Measurements from ENCODE around the gene CDH1. TPM values are rescaled to one million over a fixed set of nuclear protein-coding genes. Genes with fewer than 3 reads are reported as not detected.
A peak's percentile ranks its signal among the peaks of the same experiment; 100 is the strongest.

CDH1 gene
- total and polyA plus RNA-seq, 2 experiments from 2014 or later: 64.1 to 142 TPM

GRCh38 chr16:68790944-68791343 is 53.9 kb downstream of the CDH1 start (continued):
- TF ChIP-seq NANOG (IDR thresholded peaks at IDR 0.05; ENCODE audit: borderline replicate concordance): no peak
- no peak for TF ChIP-seq STAT1 (IDR thresholded peaks at IDR 0.05; ENCODE audit: unreplicated experiment)
- TF ChIP-seq ETS1 (IDR thresholded peaks at IDR 0.05): no peak
- no peak for TF ChIP-seq REST (IDR thresholded peaks at IDR 0.05; ENCODE audit: unreplicated experiment)
- TF ChIP-seq ZNF114 (CRISPR knock-in tag; IDR thresholded peaks at IDR 0.05): no peak

GRCh38 chr16:68792465-68793324 is 55.6 kb downstream of the CDH1 start:
- H3K36me3 Mint-ChIP-seq (ENCODE audit: low read depth): peaks cover 19% of the 10 kb centered on the region; the same call in 2 of the 3 replicates
- peaks cover 50% of the 10 kb centered on the region for H3K4me1 Mint-ChIP-seq
- H2AFZ ChIP-seq: no peak overlapping the region
- DNase-seq (ENCODE audit: low spot score) (peak; percentile 17), ATAC-seq (no peak)
- H3K27ac ChIP-seq (ENCODE audit: low read depth): peak overlapping the region; percentile 90
- H3K9me3 Mint-ChIP-seq: no peaks in the 10 kb centered on the region; the same call in 2 of the 3 replicates
- H3K9me2 ChIP-seq (ENCODE audit: insufficient read depth): no peaks in the 10 kb centered on the region
- peak overlapping the region; percentile 67 for H3K27ac Mint-ChIP-seq
- H4K20me1 ChIP-seq (replicated peaks; ENCODE audit: insufficient read depth): no peaks in the 10 kb centered on the region
- H3K4me2 ChIP-seq: peak overlapping the region; percentile 40
- no peak overlapping the region; the same call in 2 of the 3 replicates for H3K4me3 Mint-ChIP-seq
- H3K4me1 ChIP-seq (ENCODE audit: insufficient read depth): peaks cover 38% of the 10 kb centered on the region
- H3K27me3 ChIP-seq (ENCODE audit: insufficient read depth): no peaks in the 10 kb centered on the region
- no peaks in the 10 kb centered on the region for H3K36me3 ChIP-seq (ENCODE audit: insufficient read depth)
- H3K79me2 ChIP-seq (replicated peaks; ENCODE audit: insufficient read depth): peaks cover 47% of the 10 kb centered on the region
- peaks cover 7% of the 10 kb centered on the region for H3K27me3 Mint-ChIP-seq (ENCODE audit: insufficient read depth, low read depth, poor library complexity)
- peaks cover 27% of the 10 kb centered on the region for H3F3A ChIP-seq (replicated peaks; ENCODE audit: low read depth)
- H3K4me3 ChIP-seq: no peak overlapping the region
- TF ChIP-seq ETS1 (IDR thresholded peaks at IDR 0.05): no peak
- no peak for TF ChIP-seq JUNB (IDR thresholded peaks at IDR 0.05; ENCODE audit: unreplicated experiment)
- TF ChIP-seq CTCF (conservative IDR thresholded peaks at IDR 0.05; ENCODE audit: low read depth in 2 of 2): no peak
- TF ChIP-seq ZNF114 (CRISPR knock-in tag; IDR thresholded peaks at IDR 0.05): no peak
- TF ChIP-seq CREB1 (CRISPR knock-in tag; IDR thresholded peaks at IDR 0.05; ENCODE audit: low read depth): no peak
- no peak for TF ChIP-seq ZNF331 (CRISPR knock-in tag; IDR thresholded peaks at IDR 0.05; ENCODE audit: low read depth)
- TF ChIP-seq POLR2AphosphoS5 (IDR thresholded peaks at IDR 0.05; ENCODE audit: low read depth): no peak

Data from GM23338 (cell line).